Psoas muscle (tissue), 8 donors: ENCODE data around the gene TMBIM6. TPM values are rescaled to one million over a fixed set of nuclear protein-coding genes. Genes with fewer than 3 reads are reported as not detected.

Experiments used
- ATAC-seq, 4 donors: fragments of 200-7000 bp; cut with Tn5 transposase; one replicate each; pipeline ENCODE4 v1.9.1; 2020; ENCODE audit warnings: moderate library complexity in 3 of 4, mild to moderate bottlenecking in 2 of 4
- DNase-seq, 2 donors: peaks; one replicate each; pipeline ENCODE4 v3.0.0-alpha.2; 2020
- H3K27ac ChIP-seq: fragments of 200-600 bp; one replicate; pipeline ENCODE4 v1.8.0; 2022
- H3K27me3 ChIP-seq, 3 donors: fragments of 200-600 bp in 1 of 3; one replicate each; pipeline versions ENCODE4 v1.6.1 to v1.8.0; 2013 to 2022; ENCODE audit warnings: low read length in 2 of 3, mild to moderate bottlenecking in 2 of 3, moderate library complexity in 1 of 3; ENCODE audit not compliant: insufficient read depth in 3 of 3
- H3K36me3 ChIP-seq, 2 donors: fragments of 200-600 bp in 1 of 2; one replicate each; pipeline versions ENCODE4 v1.6.1 to v1.8.0; 2013 to 2022; ENCODE audit warnings: low read depth in 1 of 2, mild to moderate bottlenecking in 1 of 2, moderate library complexity in 1 of 2; ENCODE audit not compliant: insufficient read depth in 1 of 2
- H3K4me1 ChIP-seq: fragments of 200-600 bp; one replicate; pipeline ENCODE4 v1.8.0; 2022
- H3K4me3 ChIP-seq: fragments of 200-600 bp; one replicate; pipeline ENCODE4 v1.8.0; 2022; ENCODE audit warnings: mild to moderate bottlenecking
- H3K9me3 ChIP-seq: fragments of 200-600 bp; one replicate; pipeline ENCODE4 v1.8.0; 2022
- CTCF ChIP-seq: fragments of 200-600 bp; IDR thresholded peaks from one replicate; pipeline ENCODE4 v1.8.0; 2022; ENCODE audit warnings: antibody characterized with exemption
- WGBS, 3 donors: extraction: QIAGEN DNeasy Blood & Tissue Kit; methylation state at CpG; one replicate each; pipeline versions ENCODE4 v1.1.6 to v1.1.7; 2013; 5-methylcytosine and 5-hydroxymethylcytosine counted together
- intact Hi-C, 2 donors: fragments of 100-400 bp; cut with DNase I; formaldehyde crosslinking; loops; one replicate each; pipeline versions ENCODE4 v1.11.0 to v1.14.2; 2022
- polyA plus RNA-seq, 3 donors: library from polyadenylated mRNA; stranded (reverse); fragments of 200-250 nt; gene quantifications; one replicate each; pipeline ENCODE4 v1.2.3, GENCODE V29; 2013
- total RNA-seq, 4 donors: library from RNA; stranded (reverse); fragmentation: NEBNext Ultra II Directional in 2 of 4; extraction: Animal tissue kit (Norgen Biotek cat#: 25700) in 2 of 4; gene quantifications; one replicate each; pipeline versions ENCODE4 v1.2.1 to v1.2.4, GENCODE V29; 2021 to 2023
- donor health status: healthy with polysubstance abuse.
- donor health status: DM: no; HTN: no; CAD: no; lungs with moderate emphysema.
- donor health status: Bipolar disorder and iron deficiency.
- donor health status: healthy.
- donor health status: DM: yes; HTN: yes; CAD: no.
- donor health status: DM: no; HTN: no; CAD: no.
- donor health status: DM: no; HTN: no; CAD: no.
- donor health status: DM: yes; HTN: yes; CAD: no.

Gene TMBIM6
- total and polyA plus RNA-seq, 7 donors: 164 to 317 (median 243) TPM

- ATAC-seq (no peak), DNase-seq (no peak)
- peaks cover 6 to 72% of the 10 kb centered on the region in 2 donors for H3K36me3 ChIP-seq
- H3K4me3 ChIP-seq: no peak overlapping the region
- no peaks in the 10 kb centered on the region for H3K9me3 ChIP-seq
- H3K27me3 ChIP-seq: no peaks in the 10 kb centered on the region
- no peak overlapping the region for H3K27ac ChIP-seq
- no peak for TF ChIP-seq CTCF
- intact Hi-C loops: no loop called here
- peaks cover 8% of the 10 kb centered on the region for H3K4me1 ChIP-seq
- 83 to 96% (median 90%) methylated on average over 11 to 12 of the region's 12 CpGs for WGBS, 3 donors
Observed at GRCh38 chr12:49795654-49796105, 54.3 kb downstream of the TMBIM6 start.

GRCh38 chr12:49796155-49796554, 54.8 kb downstream of the TMBIM6 start:
- intact Hi-C loops: no loop called here
- H3K4me1 ChIP-seq: peaks cover 13% of the 10 kb centered on the region
- no peak for TF ChIP-seq CTCF
- H3K27me3 ChIP-seq: no peaks in the 10 kb centered on the region
- no peak overlapping the region for H3K4me3 ChIP-seq
- H3K27ac ChIP-seq: no peak overlapping the region
- DNase-seq (no peak), ATAC-seq (no peak)
- H3K9me3 ChIP-seq: no peaks in the 10 kb centered on the region
- H3K36me3 ChIP-seq: peaks cover 6 to 72% of the 10 kb centered on the region in 2 donors
- WGBS, 3 donors: 91 to 93% (median 92%) methylated on average over 11 to 12 of the region's 12 CpGs

DNA sequence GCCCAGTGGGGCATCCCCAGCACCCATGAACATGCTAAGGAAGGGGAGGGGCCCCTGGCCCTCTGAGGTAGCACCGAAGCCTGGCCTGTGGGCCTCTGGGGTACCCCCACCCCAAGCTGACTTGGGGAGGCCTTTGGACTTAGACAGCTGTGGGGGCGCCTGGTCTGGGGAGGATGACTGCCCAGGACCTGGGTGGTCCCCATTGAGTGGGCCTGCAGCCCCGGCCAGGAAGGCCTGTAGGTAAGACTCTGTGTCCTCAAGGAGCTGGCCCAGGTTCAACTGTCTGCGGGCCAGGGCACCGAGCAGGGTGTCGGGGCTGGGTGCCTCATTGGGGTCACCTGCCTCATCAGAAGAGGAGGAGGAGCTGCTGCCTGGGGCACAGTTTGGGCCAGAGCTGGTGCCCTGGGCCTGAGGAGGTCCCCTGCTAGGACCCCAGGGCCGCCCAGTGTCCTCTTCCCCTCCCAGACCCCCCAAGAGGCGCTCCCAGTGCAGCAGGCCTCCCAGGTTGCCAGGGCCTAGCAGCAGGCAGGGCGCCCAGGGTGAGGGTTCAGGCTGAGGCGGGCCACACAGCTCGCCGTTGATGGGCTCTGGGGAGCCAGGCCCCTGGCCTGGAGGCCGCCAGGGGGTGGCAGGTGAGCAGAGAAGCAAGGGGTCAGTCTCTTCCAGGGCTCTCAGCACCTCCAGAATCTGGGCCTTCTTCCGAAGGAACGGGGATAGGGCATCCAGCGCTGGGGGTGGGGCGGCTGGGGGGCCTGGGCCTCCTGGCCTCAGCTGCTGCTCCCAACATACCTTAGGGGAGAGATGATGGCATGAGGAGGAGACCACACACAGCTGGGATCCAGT, 55.5 kb downstream of the TMBIM6 start:
- Histone ChIP-seq H3K36me3 (peaks cover 6 to 69% of the 10 kb centered on the region in 2 donors), H3K9me3 (no peaks in the 10 kb centered on the region), H3K4me1 (peaks cover 14% of the 10 kb centered on the region), H3K4me3 (no peak overlapping the region), H3K27ac (no peak overlapping the region), H3K27me3 (no peaks in the 10 kb centered on the region)
- intact Hi-C loops: no loop called here
- WGBS, 3 donors: 66 to 77% (median 74%) methylated on average over 16 to 17 of the region's 17 CpGs
- DNase-seq (no peak), ATAC-seq (no peak)
- no peak for TF ChIP-seq CTCF

GRCh38 chr12:49797449-49797776, 56.1 kb downstream of the TMBIM6 start:
- WGBS, 3 donors: 67 to 76% (median 76%) methylated on average over 2 of the region's 2 CpGs
- peaks cover 6 to 69% of the 10 kb centered on the region in 2 donors for H3K36me3 ChIP-seq
- no peak for DNase-seq
- no peak for TF ChIP-seq CTCF
- H3K4me1 ChIP-seq: peaks cover 14% of the 10 kb centered on the region
- H3K4me3 ChIP-seq: no peak overlapping the region
- no peak overlapping the region for H3K27ac ChIP-seq
- no peaks in the 10 kb centered on the region for H3K9me3 ChIP-seq
- ATAC-seq: no peak
- no peaks in the 10 kb centered on the region for H3K27me3 ChIP-seq
- intact Hi-C loops: no loop called here

GRCh38 chr12:49798248-49798647, 56.9 kb downstream of the TMBIM6 start:
- no peak overlapping the region for H3K27ac ChIP-seq
- peaks cover 14% of the 10 kb centered on the region for H3K4me1 ChIP-seq
- peaks cover 6 to 75% of the 10 kb centered on the region in 2 donors for H3K36me3 ChIP-seq
- 64 to 67% (median 65%) methylated on average over 6 to 7 of the region's 7 CpGs for WGBS, 3 donors
- no peak overlapping the region for H3K4me3 ChIP-seq
- intact Hi-C loops: no loop called here
- ATAC-seq (no peak), DNase-seq (no peak)
- H3K27me3 ChIP-seq: no peaks in the 10 kb centered on the region
- no peak for TF ChIP-seq CTCF
- H3K9me3 ChIP-seq: no peaks in the 10 kb centered on the region
